SK-N-SH (cell line): ENCODE results near the gene TSHR. TPM values are rescaled to one million over a fixed set of nuclear protein-coding genes. Genes with fewer than 3 reads are reported as not detected.

ENCODE experiments used
- CTCF ChIA-PET: fragments of 300-600, 350-600 bp; formaldehyde crosslinking; extraction: SDS; loops from one replicate; lab custom pipeline; 2021; lab: Yijun Ruan, JAX
- POLR2A ChIA-PET: fragments of 350-600 bp; sonication (Branson Sonifier 250); formaldehyde crosslinking; extraction: SDS; loops from one replicate; lab custom pipeline; 2020; ENCODE audit warnings: antibody characterized with exemption, inconsistent platforms; lab: Yijun Ruan, JAX
- DNase-seq: peaks from one replicate; pipeline ENCODE4 v3.0.0; 2012
- H2AFZ ChIP-seq: fragments of 200-600 bp; sonication (generic); 2 replicates; pipeline ENCODE4 v1.8.1; 2016; ENCODE audit warnings: antibody characterized with exemption, mild to moderate bottlenecking, low read depth
- H3F3A ChIP-seq: fragments of 200-600 bp; sonication (generic); replicated peaks from 2 replicates; pipeline ENCODE3; 2016; ENCODE audit warnings: antibody characterized with exemption, mild to moderate bottlenecking; ENCODE audit not compliant: insufficient read depth
- H3K27ac ChIP-seq, 2 experiments: fragments of 200-500 bp in 1 of 2; fragments of 200-600 bp in 1 of 2; sonication (Bioruptor generic) in 1 of 2; sonication (generic), shearing (Covaris generic) in 1 of 2; 2 replicates each; pipeline versions ENCODE4 v1.5.1 to v1.6.1; 2014 to 2016; ENCODE audit warnings: low read depth in 2 of 2, inconsistent platforms in 1 of 2, low read length in 1 of 2, mild to moderate bottlenecking in 1 of 2, mixed read lengths in 1 of 2
- H3K27me3 ChIP-seq: fragments of 200-600 bp; sonication (generic), shearing (Covaris generic); 2 replicates; pipeline ENCODE4 v1.6.1; 2016; ENCODE audit warnings: mixed run types; ENCODE audit not compliant: insufficient read depth
- H3K36me3 ChIP-seq, 2 experiments: fragments of 200-500 bp in 1 of 2; fragments of 200-600 bp in 1 of 2; sonication (Bioruptor generic) in 1 of 2; sonication (generic) in 1 of 2; replicated peaks in 1 of 2; 2 replicates each; pipeline versions ENCODE3 to v1.5.1; 2014 to 2016; ENCODE audit warnings: low read length in 1 of 2, mild to moderate bottlenecking in 1 of 2; ENCODE audit not compliant: insufficient read depth in 2 of 2, control insufficient read depth in 1 of 2
- H3K4me1 ChIP-seq, 2 experiments: fragments of 200-500 bp in 1 of 2; fragments of 200-600 bp in 1 of 2; sonication (Bioruptor generic) in 1 of 2; sonication (generic), shearing (Covaris generic) in 1 of 2; 2 replicates each; pipeline versions ENCODE4 v1.5.1 to v1.6.1; 2014 to 2016; ENCODE audit warnings: low read depth in 1 of 2, low read length in 1 of 2, mixed run types in 1 of 2; ENCODE audit not compliant: insufficient read depth in 2 of 2, control insufficient read depth in 1 of 2
- H3K4me2 ChIP-seq: fragments of 200-600 bp; sonication (generic), shearing (Covaris generic); 2 replicates; pipeline ENCODE4 v1.6.1; 2017; ENCODE audit warnings: mixed run types
- H3K4me3 ChIP-seq, 2 experiments: fragments of 200-500 bp in 1 of 2; fragments of 200-600 bp in 1 of 2; sonication (Bioruptor generic) in 1 of 2; sonication (generic), shearing (Covaris generic) in 1 of 2; 2 replicates each; pipeline versions ENCODE4 v1.5.1 to v1.8.1; 2014 to 2016; ENCODE audit warnings: low read depth in 2 of 2, inconsistent platforms in 1 of 2, low read length in 1 of 2, mild to moderate bottlenecking in 1 of 2, mixed read lengths in 1 of 2, moderate library complexity in 1 of 2
- H3K79me2 ChIP-seq: fragments of 200-600 bp; sonication (generic); 2 replicates; pipeline ENCODE4 v1.8.1; 2017; ENCODE audit warnings: mild to moderate bottlenecking; ENCODE audit not compliant: insufficient read depth
- H3K9ac ChIP-seq: fragments of 200-600 bp; sonication (generic); 2 replicates; pipeline ENCODE4 v1.6.1; 2017; ENCODE audit warnings: mixed run types
- H3K9me2 ChIP-seq: fragments of 200-600 bp; sonication (generic); 2 replicates; pipeline ENCODE4 v1.6.1; 2017; ENCODE audit warnings: mixed run types
- H3K9me3 ChIP-seq: fragments of 200-600 bp; sonication (generic); 2 replicates; pipeline ENCODE4 v1.6.1; 2017; ENCODE audit warnings: mixed run types, mild to moderate bottlenecking, moderate library complexity
- H4K20me1 ChIP-seq: fragments of 200-600 bp; sonication (generic); 2 replicates; pipeline ENCODE4 v1.6.1; 2017; ENCODE audit warnings: mild to moderate bottlenecking, mixed run types; ENCODE audit not compliant: insufficient read depth
- CTCF ChIP-seq: fragments of 200-600 bp; sonication (generic); IDR thresholded peaks from 2 replicates; pipeline ENCODE4 v1.6.1; 2017; ENCODE audit warnings: antibody characterized with exemption, mild to moderate bottlenecking, moderate library complexity
- ELF1 ChIP-seq: IDR thresholded peaks from 2 replicates; pipeline ENCODE4 v1.4.0; 2012
- FOXJ3 ChIP-seq: sonication (generic); formaldehyde crosslinking; IDR thresholded peaks from 2 replicates; pipeline ENCODE4 v1.5.1; 2020; ENCODE audit warnings: mild to moderate bottlenecking, missing genetic modification reagents
- MAX ChIP-seq: IDR thresholded peaks from 2 replicates; pipeline ENCODE4 v1.4.0; 2012; ENCODE audit warnings: low read depth
- MEF2A ChIP-seq: IDR thresholded peaks from 2 replicates; pipeline ENCODE4 v1.4.0; 2012; ENCODE audit warnings: low read depth, borderline replicate concordance
- NFIC ChIP-seq: IDR thresholded peaks from 2 replicates; pipeline ENCODE4 v1.4.0; 2012; ENCODE audit warnings: borderline replicate concordance
- NRF1 ChIP-seq: IDR thresholded peaks from 2 replicates; pipeline ENCODE4 v1.6.1; 2012; ENCODE audit warnings: low read depth, mild to moderate bottlenecking, low read length
- RAD21 ChIP-seq: IDR thresholded peaks from 2 replicates; pipeline ENCODE4 v1.6.1; 2012; ENCODE audit warnings: mild to moderate bottlenecking, low read length
- REST ChIP-seq: IDR thresholded peaks from 2 replicates; pipeline ENCODE4 v1.6.1; 2012; ENCODE audit warnings: mild to moderate bottlenecking, low read depth, low read length, moderate library complexity
- RFX5 ChIP-seq: IDR thresholded peaks from 2 replicates; pipeline ENCODE4 v1.6.1; 2012; ENCODE audit warnings: mild to moderate bottlenecking, improper control_type of control experiment, low read length
- SIN3A ChIP-seq: IDR thresholded peaks from 2 replicates; pipeline ENCODE4 v1.6.1; 2012; ENCODE audit warnings: low read depth, mild to moderate bottlenecking, low read length, moderate library complexity, borderline replicate concordance
- TAF1 ChIP-seq: IDR thresholded peaks from 2 replicates; pipeline ENCODE4 v1.6.1; 2012; ENCODE audit warnings: low read depth, mild to moderate bottlenecking, low read length, moderate library complexity, borderline replicate concordance
- TCF12 ChIP-seq: IDR thresholded peaks from 2 replicates; pipeline ENCODE4 v1.4.0; 2012
- WGBS: methylation state at CpG from one replicate; pipeline ENCODE4 v1.1.6; 2017; ENCODE audit warnings: low lambda C conversion rate; 5-methylcytosine and 5-hydroxymethylcytosine counted together
- polyA plus RNA-seq, 3 experiments: library from polyadenylated mRNA; depleted of rRNA; stranded (reverse); fragments of >200 nt; gene quantifications; 2 replicates each; pipeline ENCODE4 v1.2.3, GENCODE V29; 2012

The TSHR gene
- polyA plus RNA-seq, 1 of the 3 experiments (the other 2 are of a cell fraction) = not detected

GRCh38 chr14:81141426-81141825 is 186.0 kb downstream of the TSHR start:
- DNase-seq = no peak
- no peak overlapping the region for H2AFZ ChIP-seq
- no peaks in the 10 kb centered on the region for H3K79me2 ChIP-seq
- WGBS = 38% methylated on average over 2 of the region's 2 CpGs
- H3F3A ChIP-seq = no peaks in the 10 kb centered on the region
- H3K9me3 ChIP-seq = no peaks in the 10 kb centered on the region
- H3K9ac ChIP-seq = no peak overlapping the region
- TF ChIP-seq REST = no peak
- TF ChIP-seq NFIC = no peak
- TF ChIP-seq FOXJ3 (CRISPR knock-in tag) = no peak
- no peak for TF ChIP-seq SIN3A
- no peak for TF ChIP-seq RFX5
- no peak for TF ChIP-seq TCF12
- TF ChIP-seq NRF1 = no peak
- no peak for TF ChIP-seq CTCF
- no peak for TF ChIP-seq MAX
- no peak for TF ChIP-seq RAD21
- no peaks in the 10 kb centered on the region for H4K20me1 ChIP-seq
- ChIA-PET CTCF (no interaction called here), POLR2A (no interaction called here)
- peaks cover 0 to 4% of the 10 kb centered on the region in 2 experiments; a peak in 2 of 4 replicates for H3K4me1 ChIP-seq
- no peaks in the 10 kb centered on the region for H3K27me3 ChIP-seq
- H3K36me3 ChIP-seq = no peaks in the 10 kb centered on the region
- H3K27ac ChIP-seq = no peak overlapping the region
- no peak overlapping the region; a peak in 1 of 4 replicates for H3K4me3 ChIP-seq
- no peak overlapping the region for H3K4me2 ChIP-seq
- no peaks in the 10 kb centered on the region for H3K9me2 ChIP-seq

- H2AFZ ChIP-seq = no peak overlapping the region
- no peaks in the 10 kb centered on the region for H3K36me3 ChIP-seq
- no peaks in the 10 kb centered on the region for H3F3A ChIP-seq
- ChIA-PET CTCF (interaction anchor here (1.0 to 3.7 kb wide), 3 partner anchors 20 to 148 kb away, joined by 3 to 11 read pairs (median 3); no protein-coding TSS in a partner anchor), POLR2A (no interaction called here)
- H3K9me2 ChIP-seq = no peaks in the 10 kb centered on the region
- TF ChIP-seq ELF1 = no peak
- no peak for TF ChIP-seq NRF1
- TF ChIP-seq TAF1 = no peak
- no peak for TF ChIP-seq MEF2A
- no peak overlapping the region for H3K4me2 ChIP-seq
- no peak for DNase-seq
- H3K79me2 ChIP-seq = no peaks in the 10 kb centered on the region
- H3K9ac ChIP-seq = no peak overlapping the region
- 80% methylated on average over 8 of the region's 8 CpGs for WGBS
- H3K9me3 ChIP-seq = no peaks in the 10 kb centered on the region
- no peaks in the 10 kb centered on the region for H4K20me1 ChIP-seq
- H3K27me3 ChIP-seq = no peaks in the 10 kb centered on the region
- H3K27ac ChIP-seq = no peak overlapping the region
- no peak overlapping the region for H3K4me3 ChIP-seq
- H3K4me1 ChIP-seq = no peaks in the 10 kb centered on the region
Measured at GRCh38 chr14:81143793-81144192, 188.4 kb downstream of the TSHR start.
